Right cardiac atrium (tissue), 5 donors: ENCODE data around the gene PRRT1B. TPM values are rescaled to one million over a fixed set of nuclear protein-coding genes. Genes with fewer than 3 reads are reported as not detected.

ENCODE experiments used
- ATAC-seq, 2 donors: fragments of 200-7000 bp; cut with Tn5 transposase; one replicate each; pipeline versions ENCODE4 v1.8.0 to v1.9.1; 2020; ENCODE audit warnings: moderate library complexity in 2 of 2, mild to moderate bottlenecking in 1 of 2
- DNase-seq, 3 donors: peaks; one replicate each; pipeline ENCODE4 v3.0.0-alpha.2; 2020
- H3K27ac ChIP-seq: one replicate; pipeline ENCODE4 v1.5.1; 2013; ENCODE audit warnings: mild to moderate bottlenecking, low read length, control low read depth, moderate library complexity
- H3K27me3 ChIP-seq: one replicate; pipeline ENCODE4 v1.6.1; 2013; ENCODE audit not compliant: control insufficient read depth, insufficient read depth
- H3K4me1 ChIP-seq: one replicate; pipeline ENCODE4 v1.6.1; 2013; ENCODE audit warnings: low read length; ENCODE audit not compliant: control insufficient read depth, insufficient read depth
- H3K4me3 ChIP-seq: one replicate; pipeline ENCODE4 v1.5.1; 2013; ENCODE audit warnings: low read length, control low read depth
- H3K9me3 ChIP-seq: one replicate; pipeline ENCODE4 v1.6.1; 2013; ENCODE audit warnings: low read length; ENCODE audit not compliant: control insufficient read depth
- WGBS: extraction: QIAGEN DNeasy Blood & Tissue Kit; methylation state at CpG from one replicate; pipeline ENCODE4 v1.1.7; 2013; 5-methylcytosine and 5-hydroxymethylcytosine counted together
- intact Hi-C, 4 donors: fragments of 100-400 bp; cut with DNase I; formaldehyde crosslinking; loops; one replicate each; pipeline versions ENCODE4 v1.11.0 to v1.14.0; 2022 to 2023
- polyA plus RNA-seq: library from polyadenylated mRNA; stranded (reverse); fragments of 200-250 nt; gene quantifications from one replicate; pipeline ENCODE4 v1.2.3, GENCODE V29; 2013
- total RNA-seq, 4 donors: library from RNA; stranded (reverse); fragmentation: NEBNext Ultra II Directional; extraction: Animal tissue kit (Norgen Biotek cat#: 25700); gene quantifications; one replicate each; pipeline ENCODE4 v1.2.1, GENCODE V29; 2021
- donor health status: healthy with polysubstance abuse.
- donor health status: DM: no; HTN: yes; CAD: no.
- donor health status: DM: no; HTN: no; CAD: no.
- donor health status: DM: no; HTN: yes; CAD: no; lungs with severe emphysema.
- donor health status: DM: yes; HTN: yes; CAD: no.

PRRT1B gene
- total and polyA plus RNA-seq, 5 donors, result not detected

- no peaks in the 10 kb centered on the region for H3K27me3 ChIP-seq
- no peak for DNase-seq
Observed at GRCh38 chr9:131554087-131554842, 8.9 kb downstream of the PRRT1B start.

GRCh38 chr9:131554843-131555351 is 9.6 kb downstream of the PRRT1B start:
- H3K4me1 ChIP-seq, result no peaks in the 10 kb centered on the region
- ATAC-seq, result no peak
- no peak for DNase-seq
- WGBS, result 21% methylated on average over 54 of the region's 54 CpGs
- H3K27me3 ChIP-seq, result no peaks in the 10 kb centered on the region
- H3K9me3 ChIP-seq, result no peaks in the 10 kb centered on the region
- intact Hi-C loops, result no loop called here
- no peak overlapping the region for H3K27ac ChIP-seq
- no peak overlapping the region for H3K4me3 ChIP-seq

More at GRCh38 chr9:131554087-131554842, 8.9 kb downstream of the PRRT1B start:
- no peak overlapping the region for H3K4me3 ChIP-seq
- H3K27ac ChIP-seq, result no peak overlapping the region
- no peak for ATAC-seq
- 24% methylated on average over 60 of the region's 60 CpGs for WGBS
- H3K9me3 ChIP-seq, result no peaks in the 10 kb centered on the region
- no peaks in the 10 kb centered on the region for H3K4me1 ChIP-seq
- intact Hi-C loops, result no loop called here

- 75% methylated on average over 15 of the region's 15 CpGs for WGBS
- H3K4me1 ChIP-seq, result no peaks in the 10 kb centered on the region
- no peak overlapping the region for H3K27ac ChIP-seq
- ATAC-seq, result peak in 1 of 2 donors; percentile 13
- H3K9me3 ChIP-seq, result no peaks in the 10 kb centered on the region
- no peak overlapping the region for H3K4me3 ChIP-seq
- no peaks in the 10 kb centered on the region for H3K27me3 ChIP-seq
- intact Hi-C loops, result no loop called here
- DNase-seq, result no peak
Observed at GRCh38 chr9:131555841-131556673, 10.7 kb downstream of the PRRT1B start.

- 93% methylated on average over 25 of the region's 25 CpGs for WGBS
- no peaks in the 10 kb centered on the region for H3K4me1 ChIP-seq
- H3K9me3 ChIP-seq, result no peaks in the 10 kb centered on the region
- intact Hi-C loops, result no loop called here
- no peak overlapping the region for H3K4me3 ChIP-seq
- H3K27ac ChIP-seq, result no peak overlapping the region
- DNase-seq (no peak), ATAC-seq (peak in 1 of 2 donors; percentile 25)
- H3K27me3 ChIP-seq, result no peaks in the 10 kb centered on the region
Observed at GRCh38 chr9:131557855-131558548, 12.7 kb downstream of the PRRT1B start.

- Histone ChIP-seq H3K4me1 (no peaks in the 10 kb centered on the region), H3K27ac (no peak overlapping the region), H3K27me3 (no peaks in the 10 kb centered on the region), H3K9me3 (no peaks in the 10 kb centered on the region), H3K4me3 (no peak overlapping the region)
- intact Hi-C loops, result no loop called here
- WGBS, result 83% methylated on average over 1 of the region's 1 CpG
- ATAC-seq (no peak), DNase-seq (no peak)
Observed at GRCh38 chr9:131559421-131560000, 14.2 kb downstream of the PRRT1B start.

GRCh38 chr9:131562032-131562959 is 17.0 kb downstream of the PRRT1B start:
- no peak for DNase-seq
- WGBS, result 57% methylated on average over 9 of the region's 9 CpGs
- intact Hi-C loops, result no loop called here
- H3K4me1 ChIP-seq, result no peaks in the 10 kb centered on the region
- H3K27ac ChIP-seq, result no peak overlapping the region
- H3K9me3 ChIP-seq, result no peaks in the 10 kb centered on the region
- no peaks in the 10 kb centered on the region for H3K27me3 ChIP-seq
- H3K4me3 ChIP-seq, result no peak overlapping the region
- ATAC-seq, result no peak

- intact Hi-C loops, result no loop called here
- H3K4me3 ChIP-seq, result no peak overlapping the region
- H3K9me3 ChIP-seq, result no peaks in the 10 kb centered on the region
- 94% methylated on average over 5 of the region's 5 CpGs for WGBS
- ATAC-seq (no peak), DNase-seq (no peak)
- H3K4me1 ChIP-seq, result no peaks in the 10 kb centered on the region
- no peak overlapping the region for H3K27ac ChIP-seq
- H3K27me3 ChIP-seq, result no peaks in the 10 kb centered on the region
Observed at GRCh38 chr9:131565369-131565768, 20.0 kb downstream of the PRRT1B start.

GRCh38 chr9:131566158-131566557 is 20.8 kb downstream of the PRRT1B start:
- no peak for ATAC-seq

GRCh38 chr9:131567910-131568309 is 22.6 kb downstream of the PRRT1B start:
- Histone ChIP-seq H3K4me1 (no peaks in the 10 kb centered on the region), H3K4me3 (no peak overlapping the region), H3K27ac (no peak overlapping the region), H3K27me3 (no peaks in the 10 kb centered on the region), H3K9me3 (no peaks in the 10 kb centered on the region)
- intact Hi-C loops, result no loop called here
- ATAC-seq (peak; percentile 11 to 31), DNase-seq (no peak)
- WGBS, result 97% methylated on average over 8 of the region's 8 CpGs

More at GRCh38 chr9:131566158-131566557, 20.8 kb downstream of the PRRT1B start:
- H3K27ac ChIP-seq, result no peak overlapping the region
- intact Hi-C loops, result no loop called here
- WGBS, result 98% methylated on average over 3 of the region's 3 CpGs
- H3K4me1 ChIP-seq, result no peaks in the 10 kb centered on the region
- H3K9me3 ChIP-seq, result no peaks in the 10 kb centered on the region
- no peak overlapping the region for H3K4me3 ChIP-seq
- no peak for DNase-seq
- no peaks in the 10 kb centered on the region for H3K27me3 ChIP-seq
